ENCODE data around the gene NAMPT.
A peak's percentile ranks its signal among the peaks of the same experiment; 100 is the strongest.
"Not testable (repeated sequence)": the region's sequence is repeated elsewhere in the genome, so short reads cannot be mapped to it uniquely, and the experiment has no call there.

Gene NAMPT

DNA sequence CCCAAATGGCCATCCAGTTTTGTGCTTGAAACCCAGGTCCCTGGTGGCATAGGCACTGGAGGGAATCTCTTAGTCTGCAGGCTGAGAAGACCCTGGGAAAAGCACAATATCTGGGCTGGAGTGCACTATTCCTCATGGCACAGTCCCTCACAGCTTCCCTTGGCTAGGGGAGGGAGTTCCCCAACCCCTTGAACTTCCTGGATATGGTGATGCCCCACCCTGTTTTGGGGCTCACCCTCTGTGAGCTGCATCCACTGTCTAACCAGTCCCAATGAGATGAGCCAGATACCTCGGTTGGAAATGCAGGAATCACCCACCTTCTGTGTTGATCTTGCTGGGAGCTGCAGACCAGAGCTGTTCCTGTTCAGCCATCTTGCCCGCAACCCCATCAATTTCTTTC is 19.8 kb upstream of the NAMPT start:
- DNase-seq (ENCODE audit: low read depth in 3 of 3): no peak

DNA sequence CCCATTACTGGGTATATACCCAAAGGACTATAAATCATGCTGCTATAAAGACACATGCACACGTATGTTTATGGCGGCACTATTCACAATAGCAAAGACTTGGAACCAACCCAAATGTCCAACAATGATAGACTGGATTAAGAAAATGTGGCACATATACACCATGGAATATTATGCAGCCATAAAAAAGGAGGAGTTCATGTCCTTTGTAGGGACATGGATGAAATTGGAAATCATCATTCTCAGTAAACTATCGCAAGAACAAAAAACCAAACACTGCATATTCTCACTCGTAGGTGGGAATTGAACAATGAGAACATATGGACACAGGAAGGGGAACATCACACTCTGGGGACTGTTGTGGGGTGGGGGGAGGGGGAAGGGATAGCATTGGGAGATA is 13.8 kb upstream of the NAMPT start:
- not testable (repeated sequence) for DNase-seq (ENCODE audit: low read depth in 3 of 3)

DNA sequence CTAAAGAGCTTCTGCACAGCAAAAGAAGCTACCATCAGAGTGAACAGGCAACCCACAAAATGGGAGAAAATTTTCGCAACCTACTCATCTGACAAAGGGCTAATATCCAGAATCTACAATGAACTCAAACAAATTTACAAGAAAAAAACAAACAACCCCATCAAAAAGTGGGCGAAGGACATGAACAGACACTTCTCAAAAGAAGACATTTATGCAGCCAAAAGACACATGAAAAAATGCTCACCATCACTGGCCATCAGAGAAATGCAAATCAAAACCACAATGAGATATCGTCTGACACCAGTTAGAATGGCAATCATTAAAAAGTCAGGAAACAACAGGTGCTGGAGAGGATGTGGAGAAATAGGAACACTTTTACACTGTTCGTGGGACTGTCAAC is 13.4 kb upstream of the NAMPT start:
- DNase-seq (ENCODE audit: low read depth in 3 of 3): not testable (repeated sequence)

DNA sequence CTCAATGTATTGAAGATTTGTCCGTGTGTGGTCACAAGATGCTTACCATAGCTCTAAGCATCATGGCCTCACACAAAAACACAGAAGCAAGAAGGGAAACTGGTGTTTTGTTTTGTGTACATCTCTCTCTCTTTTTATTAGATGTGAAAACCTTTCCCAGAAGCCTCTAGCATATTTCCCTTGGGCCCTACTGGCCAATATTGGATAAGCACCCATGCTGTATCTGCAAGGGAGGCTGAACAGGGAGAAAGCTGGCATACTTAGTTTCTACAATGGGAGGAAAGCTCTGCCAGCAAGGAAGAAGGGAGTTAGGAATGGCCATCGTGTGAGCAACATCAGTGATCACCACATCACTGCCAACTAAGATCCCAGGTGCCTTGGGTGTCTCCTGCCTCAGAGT is 9.6 kb upstream of the NAMPT start:
- DNase-seq (ENCODE audit: low read depth in 3 of 3): no peak

DNA sequence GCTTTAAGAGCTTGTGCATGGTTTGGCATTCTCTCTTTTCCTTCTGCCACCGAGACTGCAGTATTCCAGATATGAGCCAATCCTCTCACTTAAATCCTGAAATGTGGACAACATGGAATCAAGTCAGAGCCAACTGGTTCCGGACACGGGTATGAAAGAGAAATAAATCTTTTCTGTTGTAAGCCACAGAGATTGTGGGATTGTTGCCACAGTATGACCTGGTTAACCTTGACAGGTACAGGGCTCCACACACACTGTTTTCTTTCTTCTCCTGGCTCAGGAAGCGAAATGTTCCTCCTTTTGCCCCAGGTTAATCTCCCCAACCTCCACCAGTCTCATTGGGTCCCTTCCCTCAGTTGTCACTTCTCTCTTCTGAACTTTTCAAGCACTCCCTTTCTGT is 6.5 kb upstream of the NAMPT start:
- no peak for DNase-seq (ENCODE audit: low read depth in 3 of 3)

DNA sequence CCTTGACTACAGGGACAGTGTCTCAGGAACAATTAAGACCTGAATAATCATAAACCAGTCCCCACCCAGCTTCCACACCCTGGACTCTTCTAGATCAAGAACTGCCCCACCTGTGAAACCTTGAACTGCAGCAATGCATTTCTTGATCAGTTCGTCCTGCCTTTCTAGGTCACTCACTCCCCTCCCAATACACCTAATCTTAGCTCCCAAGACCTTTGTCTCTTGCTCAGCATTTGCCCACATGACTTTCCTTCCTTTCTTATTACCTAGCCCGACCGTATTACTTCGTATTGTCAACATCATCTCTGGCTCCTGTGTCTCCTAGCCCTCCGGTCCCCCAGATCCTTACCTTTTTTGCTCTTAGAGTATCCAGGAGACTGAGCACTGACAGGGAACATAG is 5.5 kb upstream of the NAMPT start:
- DNase-seq (ENCODE audit: low read depth in 3 of 3): no peak

DNA sequence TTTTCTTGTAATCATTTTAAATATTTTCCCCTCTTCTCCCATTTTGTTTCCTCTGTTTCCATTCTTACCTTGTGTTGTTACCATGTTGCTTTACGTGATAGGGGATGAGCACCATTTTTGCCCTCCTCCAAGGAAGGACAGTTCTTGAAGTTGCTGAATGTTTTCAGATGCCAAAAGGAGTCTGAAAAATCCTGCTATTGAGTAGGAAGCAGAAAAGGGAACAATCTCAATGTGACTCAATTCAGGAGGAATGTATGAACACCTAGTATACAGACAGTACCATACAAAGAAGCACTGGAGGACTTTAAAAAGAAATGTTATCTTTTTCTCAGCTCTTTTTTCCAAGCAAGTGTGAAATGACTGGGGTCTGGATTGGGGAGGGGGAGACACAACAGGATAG is 5.1 kb upstream of the NAMPT start:
- DNase-seq (ENCODE audit: low read depth in 3 of 3): no peak

DNA sequence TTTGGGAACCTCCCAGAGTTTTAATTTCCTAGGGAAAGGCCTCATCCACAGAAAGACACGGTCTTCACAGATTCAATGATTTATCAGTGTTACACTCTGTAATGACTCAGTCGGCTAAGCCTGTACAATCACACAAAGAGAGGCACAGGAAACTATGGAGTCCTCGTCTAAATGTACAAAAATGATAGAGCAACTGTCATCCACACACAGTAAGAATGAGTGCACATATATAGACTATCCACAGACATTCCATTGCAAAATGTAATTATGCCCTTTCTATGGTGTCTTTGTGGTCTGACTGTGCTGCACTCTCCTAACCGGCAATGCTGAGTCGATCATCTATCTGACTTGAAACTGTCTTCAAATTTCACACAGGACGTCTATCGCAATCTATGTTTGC is 3.5 kb upstream of the NAMPT start:
- no peak for DNase-seq (ENCODE audit: low read depth in 3 of 3)

DNA sequence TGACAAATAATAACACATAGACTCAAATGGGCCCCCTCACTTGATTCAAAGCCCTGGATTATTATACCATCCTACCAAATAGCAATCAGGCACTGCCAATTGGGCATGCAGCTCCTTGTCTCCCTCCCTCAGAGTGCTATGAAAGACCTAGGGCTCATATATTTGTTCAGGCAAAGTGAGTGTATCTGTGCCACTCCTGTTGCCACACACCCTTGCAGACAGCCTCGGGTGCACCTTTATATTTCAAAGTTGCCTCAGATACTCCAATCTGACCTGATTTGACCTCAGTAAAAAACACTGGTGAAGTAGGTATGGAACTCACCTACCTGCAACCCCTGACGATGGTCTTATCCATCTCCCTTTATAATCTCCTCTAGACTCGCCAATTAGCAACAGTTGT is 3.0 kb upstream of the NAMPT start:
- no peak for DNase-seq (ENCODE audit: low read depth in 3 of 3)

DNA sequence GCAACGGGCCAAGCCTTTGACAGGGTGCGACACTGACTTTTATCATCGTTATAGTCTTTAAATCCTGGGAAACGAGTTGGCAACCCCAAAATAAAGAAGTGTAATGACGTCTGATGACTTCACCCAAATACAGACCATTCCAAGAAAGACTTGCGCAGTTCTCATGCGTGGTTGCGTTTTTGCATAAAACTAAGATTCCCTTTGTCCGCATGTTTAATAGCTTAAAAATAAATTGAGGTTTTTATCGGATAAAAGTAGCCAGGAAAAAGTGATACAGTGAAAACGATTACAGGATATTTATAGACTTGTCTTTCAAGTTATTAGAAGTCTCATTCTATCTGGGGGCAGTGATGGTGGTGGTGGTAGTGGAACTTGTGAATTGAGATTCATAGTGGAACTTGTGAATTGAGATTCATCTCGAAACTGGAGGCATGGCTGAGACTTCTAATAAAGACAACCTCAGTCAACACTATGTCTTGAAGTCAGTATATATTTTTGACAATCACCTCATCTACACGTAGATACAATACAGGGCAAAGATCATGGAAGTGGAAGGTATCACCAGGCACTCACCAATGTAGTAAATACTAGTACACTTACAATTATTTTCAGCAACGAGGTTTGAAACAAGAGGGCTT is 1.2 kb upstream of the NAMPT start:
- DNase-seq (ENCODE audit: low read depth in 3 of 3): peak in 2 of 3 donors; percentile 31 to 32

DNA sequence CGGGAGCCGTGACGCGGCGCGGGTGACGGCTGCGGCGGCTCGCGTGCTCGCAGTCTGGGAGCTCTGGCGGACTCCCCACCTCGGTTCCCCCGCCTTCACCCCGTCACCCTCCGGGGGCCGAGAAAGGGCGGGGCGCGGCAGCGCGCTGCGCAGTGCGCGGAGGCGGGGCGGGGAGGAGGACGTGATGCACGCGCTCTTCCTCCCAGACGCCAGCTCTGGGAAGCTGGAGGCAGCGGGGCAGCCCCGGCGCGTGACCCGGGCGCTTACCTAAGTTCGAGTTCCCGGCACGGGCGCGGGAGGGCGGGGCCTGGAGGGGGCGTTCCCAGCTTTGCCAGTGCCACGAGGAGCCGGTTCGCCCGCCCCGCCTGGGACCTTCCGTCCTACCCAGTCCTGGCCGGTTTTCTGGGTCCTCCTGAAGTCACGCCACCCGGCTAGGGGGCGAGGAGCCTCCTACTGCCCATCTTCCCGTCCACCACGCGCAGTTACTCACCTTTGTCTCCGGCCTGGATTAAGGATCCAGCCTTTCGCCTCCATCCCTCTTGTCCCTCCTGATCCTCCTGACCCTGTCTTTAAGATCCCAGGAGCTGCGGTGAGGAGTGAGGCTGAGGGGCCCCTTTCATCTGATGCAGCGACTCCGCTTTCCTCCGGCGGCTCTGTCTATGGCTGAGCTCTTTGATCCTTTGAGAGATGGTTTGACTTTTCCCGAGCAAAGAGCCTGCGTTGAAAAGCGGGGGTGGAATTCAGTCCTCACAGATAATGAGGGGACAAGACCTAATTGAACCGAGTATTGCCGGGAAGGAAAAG is 470 bp upstream of the NAMPT start:
- peak; percentile 99 for DNase-seq (ENCODE audit: low read depth in 3 of 3)

DNA sequence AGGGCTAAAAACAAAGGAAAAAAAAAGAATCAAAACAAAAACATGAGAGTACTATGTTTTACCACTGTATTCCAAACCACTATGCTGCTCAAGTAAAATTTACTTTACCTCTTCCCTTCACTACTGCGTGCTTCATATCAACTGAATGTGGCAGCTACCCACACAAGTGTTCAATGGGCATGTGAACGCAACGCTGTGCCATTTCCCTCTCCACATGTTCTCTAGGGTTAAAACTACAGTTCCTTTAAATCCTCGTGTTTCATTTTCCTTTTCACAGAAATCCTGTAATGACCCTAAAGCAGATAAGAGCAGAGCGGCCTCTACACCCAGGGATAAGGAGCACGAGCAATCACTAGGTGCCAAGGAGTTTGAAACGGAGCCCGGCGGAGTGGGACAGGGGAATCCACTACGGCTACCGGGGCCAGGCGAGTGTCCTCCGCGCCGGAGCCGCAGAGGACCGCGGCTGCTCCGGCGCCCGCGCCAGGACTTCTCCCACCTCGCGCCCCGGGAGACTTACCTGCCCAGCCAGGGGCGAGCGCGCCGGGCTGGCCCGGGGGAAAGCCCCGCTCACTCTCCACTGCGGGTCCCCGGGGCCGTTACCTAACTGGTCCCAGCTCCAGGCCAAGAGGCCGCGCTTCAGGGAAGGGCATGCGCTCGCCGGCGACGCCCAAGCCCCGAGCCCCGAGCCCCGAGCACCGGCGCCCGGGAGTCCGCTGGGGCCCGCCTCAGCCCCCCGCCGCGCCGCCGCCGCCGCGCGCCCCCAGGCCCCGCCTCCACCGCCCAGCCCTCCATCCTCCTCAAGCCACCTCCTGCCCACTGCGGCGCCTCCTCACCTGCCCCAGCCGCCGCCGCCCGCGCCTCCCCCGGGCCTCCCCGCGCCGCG is 711 bp downstream of the NAMPT start:
- peak in 1 of 3 donors; percentile 25 for DNase-seq (ENCODE audit: low read depth in 3 of 3)

DNA sequence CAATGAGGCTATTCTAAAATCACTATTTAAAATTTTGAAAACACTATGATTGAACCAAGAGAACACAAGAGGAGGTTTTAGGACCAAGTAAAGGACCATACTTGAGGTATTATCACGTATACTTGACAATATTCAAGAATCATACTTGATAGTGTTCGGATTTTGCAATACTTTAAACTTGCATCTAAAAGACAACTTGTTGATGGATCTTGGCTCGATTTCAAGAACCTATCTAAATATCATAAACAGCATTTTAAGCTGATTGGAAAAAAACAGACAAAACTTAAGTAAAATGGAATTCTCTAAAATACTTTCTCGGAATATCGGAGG is 1.3 kb downstream of the NAMPT start:
- no peak for DNase-seq (ENCODE audit: low read depth in 3 of 3)

DNA sequence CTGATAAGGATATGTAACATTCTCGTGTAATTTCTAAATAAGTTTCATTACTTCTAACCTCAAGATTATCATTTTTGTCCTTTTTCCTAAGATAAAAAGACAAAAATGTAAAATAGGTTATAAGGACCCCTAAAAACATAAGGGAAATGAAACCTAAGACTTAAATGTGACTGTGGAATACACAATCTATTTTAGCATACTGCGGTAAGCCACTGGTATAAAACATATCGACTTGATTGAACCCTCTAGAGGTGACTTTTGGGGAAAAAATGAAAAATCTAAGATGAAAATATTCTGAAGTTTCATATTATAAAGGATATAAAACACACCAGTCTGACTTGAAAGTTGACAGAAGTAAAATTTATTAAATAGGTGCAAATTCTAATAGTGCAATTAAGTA is 1.9 kb downstream of the NAMPT start:
- no peak for DNase-seq (ENCODE audit: low read depth in 3 of 3)

DNA sequence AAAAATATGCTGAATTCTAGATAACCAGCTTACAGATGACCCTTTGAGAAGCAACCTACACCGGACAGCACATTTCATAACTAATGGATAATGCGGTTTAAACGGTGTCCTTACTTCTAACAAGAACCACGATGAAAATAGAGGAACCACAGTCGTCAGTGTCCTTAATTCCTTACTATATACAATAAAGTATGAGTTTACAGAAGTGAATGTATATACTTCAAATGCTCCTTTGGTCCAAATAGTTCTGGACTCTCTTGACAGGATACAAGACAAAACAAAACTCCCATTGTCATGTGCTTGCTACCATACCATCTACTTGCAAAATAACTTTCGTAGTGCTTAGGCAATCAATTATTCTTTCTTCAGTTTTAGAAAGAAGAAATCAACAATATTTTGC is 2.4 kb downstream of the NAMPT start:
- DNase-seq (ENCODE audit: low read depth in 3 of 3): no peak

DNA sequence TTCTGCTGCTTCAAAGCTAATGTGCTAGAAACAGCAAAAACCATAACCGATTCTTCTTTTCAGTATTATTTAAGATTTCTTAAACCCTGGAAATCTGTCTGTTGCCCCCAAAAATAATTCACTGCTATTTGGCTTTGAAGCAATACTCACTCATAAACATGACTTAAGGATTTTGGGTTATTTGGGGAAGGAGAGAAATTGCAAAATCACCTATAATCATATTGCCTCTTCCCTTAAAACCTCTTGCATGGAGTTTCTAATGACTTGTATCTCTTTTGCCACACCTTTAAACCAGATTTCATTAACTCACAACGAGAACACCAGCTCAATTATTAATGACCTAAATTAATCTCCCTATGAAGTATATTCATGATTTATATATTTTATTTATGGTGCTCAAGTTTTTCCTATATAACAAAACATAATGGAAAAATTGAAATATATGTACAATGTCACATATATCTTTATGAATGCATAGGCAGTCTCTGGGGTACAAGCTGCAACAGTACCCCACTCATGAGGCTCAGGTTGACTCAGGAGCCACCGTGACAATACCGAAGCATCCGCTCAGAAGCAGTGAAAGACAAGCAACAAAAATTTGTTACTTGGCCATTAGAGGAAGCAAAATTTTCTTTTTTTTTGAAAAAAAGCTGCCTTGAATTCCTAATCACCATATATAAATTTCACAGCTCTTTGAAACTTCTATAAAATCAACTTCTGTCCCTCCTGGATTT is 3.0 kb downstream of the NAMPT start:
- DNase-seq (ENCODE audit: low read depth in 3 of 3): no peak

DNA sequence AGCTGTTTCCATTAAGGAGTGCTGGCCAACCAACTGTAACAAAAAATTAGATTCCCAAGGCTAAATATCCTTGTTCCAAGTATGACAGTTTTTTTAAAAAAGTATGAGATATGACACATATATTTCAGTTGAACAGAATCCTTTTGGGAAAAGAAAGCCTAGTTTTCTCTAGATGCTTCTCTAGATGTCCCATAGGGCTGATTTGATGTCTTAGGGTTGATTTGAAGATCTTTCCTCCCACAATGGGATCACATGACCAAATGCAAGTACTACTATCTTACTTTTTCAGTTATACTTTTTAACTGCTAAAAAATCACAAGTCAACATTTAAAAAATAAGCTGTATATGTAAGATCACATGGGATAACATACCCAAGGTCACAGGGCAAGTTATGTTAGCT is 3.7 kb downstream of the NAMPT start:
- DNase-seq (ENCODE audit: low read depth in 3 of 3): no peak

DNA sequence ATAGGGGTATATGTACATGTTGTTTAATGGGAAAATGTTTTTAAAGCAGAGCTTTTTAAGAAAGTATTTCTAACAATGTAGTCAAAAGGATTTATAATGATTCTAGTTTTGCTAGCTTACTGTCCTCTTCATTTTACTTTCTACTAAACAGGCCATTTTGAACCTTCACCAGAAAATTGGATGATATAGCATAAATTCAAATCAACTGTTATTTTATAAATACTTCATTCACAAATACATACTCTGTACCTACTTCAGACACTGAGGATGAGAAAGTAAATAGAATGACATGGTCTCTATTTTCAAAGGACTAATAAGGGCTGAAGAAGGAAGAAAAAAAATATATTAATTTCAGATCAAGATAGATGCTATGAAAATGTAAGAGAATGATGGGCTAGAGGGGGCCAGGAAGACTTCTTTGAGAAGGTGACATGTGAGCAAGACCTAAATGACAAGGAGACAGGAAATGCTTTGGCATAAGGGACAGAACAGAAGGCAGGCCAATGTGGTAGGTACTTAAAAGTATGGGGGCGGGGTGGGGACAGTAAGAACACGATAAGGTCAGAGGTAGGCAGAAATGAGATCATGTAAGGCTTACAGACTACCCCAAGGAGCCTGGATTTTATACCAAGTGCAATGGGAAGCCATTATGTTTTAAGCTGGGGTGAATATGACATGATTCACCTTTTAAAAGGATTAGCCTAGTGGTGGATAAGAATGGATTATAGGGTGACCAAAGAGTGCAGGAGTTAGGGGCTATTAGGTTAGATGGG is 5.2 kb downstream of the NAMPT start:
- DNase-seq (ENCODE audit: low read depth in 3 of 3): peak in 2 of 3 donors; percentile 30

DNA sequence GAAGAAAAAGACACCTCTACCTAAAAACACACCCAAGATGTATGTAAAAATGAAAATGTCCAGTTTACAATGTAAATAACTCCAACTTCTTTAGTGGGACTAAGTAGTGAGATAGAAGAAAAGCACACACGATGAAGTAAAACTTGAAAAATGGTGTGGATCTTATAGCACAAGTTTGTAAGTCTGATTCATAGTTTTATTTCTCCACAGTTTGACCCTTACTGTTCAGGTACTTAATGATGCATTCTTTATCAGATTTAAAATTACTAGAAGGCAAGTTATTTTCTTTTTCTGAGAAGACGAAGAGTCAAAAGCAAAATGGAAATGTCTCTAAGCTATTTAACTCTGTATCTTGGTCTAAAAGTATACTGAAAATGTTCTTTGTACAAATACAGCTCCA is 6.1 kb downstream of the NAMPT start:
- no peak for DNase-seq (ENCODE audit: low read depth in 3 of 3)

DNA sequence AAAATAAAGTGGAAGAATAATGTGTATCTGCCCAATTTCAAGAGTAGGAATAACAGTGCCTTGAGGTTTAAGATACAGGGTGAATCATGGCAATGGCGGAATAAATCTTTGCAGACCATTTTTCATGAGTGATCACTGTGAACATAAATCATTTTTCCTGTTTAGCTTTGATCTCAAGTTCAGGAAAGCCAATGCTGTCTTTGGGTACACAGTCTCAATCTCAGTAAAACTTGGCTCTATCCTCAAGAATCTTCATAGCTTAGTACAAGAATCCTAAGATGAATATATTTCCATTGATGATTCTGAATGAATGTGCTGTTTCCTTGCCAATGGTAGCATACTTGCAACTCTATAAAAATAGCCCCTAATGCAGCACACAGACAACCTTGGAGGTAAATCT is 6.8 kb downstream of the NAMPT start:
- no peak for DNase-seq (ENCODE audit: low read depth in 3 of 3)

DNA sequence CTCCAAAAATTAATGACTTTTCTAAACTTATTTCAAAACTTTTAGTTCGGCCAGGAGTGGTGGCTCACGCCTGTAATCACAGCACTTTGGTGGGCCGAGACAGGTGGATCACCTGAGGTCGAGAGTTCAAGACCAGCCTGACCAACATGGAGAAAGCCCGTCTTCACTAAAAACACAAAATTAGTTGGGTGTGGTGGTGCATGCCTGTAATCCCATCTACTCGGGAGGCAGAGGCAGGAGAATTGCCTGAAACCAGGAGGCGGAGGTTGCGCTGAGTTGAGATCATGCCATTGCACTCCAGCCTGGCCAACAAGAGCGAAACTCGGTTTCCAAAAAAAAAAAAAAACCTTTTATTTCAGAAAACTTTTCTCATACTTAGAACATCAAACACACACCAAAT is 8.3 kb downstream of the NAMPT start:
- no peak for DNase-seq (ENCODE audit: low read depth in 3 of 3)
